ENCODE data around the gene EFCAB6.

Gene EFCAB6

DNA sequence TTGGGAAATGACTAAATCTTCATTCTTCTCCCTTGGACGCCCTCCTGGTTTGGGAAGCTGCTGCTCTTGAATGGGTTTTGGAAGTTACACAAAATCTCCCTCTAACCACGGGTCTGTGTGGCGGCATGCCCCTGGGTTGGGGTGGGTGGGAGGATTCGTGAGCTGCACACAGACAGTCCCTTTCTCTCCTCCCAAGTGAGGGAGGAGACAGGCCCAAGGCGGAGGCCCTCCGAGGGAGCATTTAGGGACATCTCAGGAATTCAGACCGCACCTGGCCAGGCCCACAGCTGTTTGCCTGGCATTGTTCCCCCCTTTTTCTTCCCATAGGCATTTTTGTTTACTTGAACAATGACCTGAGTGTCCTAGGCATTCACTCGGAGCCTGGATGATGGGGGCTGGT lies 306.2 kb downstream of the EFCAB6 start:
- no peak for DNase-seq (ENCODE audit: low read depth, low spot score)

DNA sequence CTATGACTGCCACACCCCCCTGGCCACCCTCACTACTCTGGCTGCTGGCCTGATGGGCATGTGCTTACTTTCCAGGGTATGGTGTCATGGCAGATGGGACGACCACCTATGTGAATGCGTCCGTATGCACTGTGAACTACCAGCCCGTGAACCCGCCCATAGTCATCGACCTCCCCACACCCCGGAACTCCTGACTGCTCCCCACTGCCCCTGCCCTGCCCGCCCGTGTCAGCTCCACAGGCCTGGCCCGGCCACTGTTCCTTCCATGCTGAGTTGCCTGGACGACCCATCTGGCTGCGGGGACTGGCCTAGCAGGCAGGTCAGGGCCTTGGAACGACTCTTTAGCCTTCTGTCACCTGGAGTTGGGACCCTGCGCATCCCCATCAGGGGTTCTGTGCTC lies 306.7 kb downstream of the EFCAB6 start:
- no peak for DNase-seq (ENCODE audit: low read depth, low spot score)

DNA sequence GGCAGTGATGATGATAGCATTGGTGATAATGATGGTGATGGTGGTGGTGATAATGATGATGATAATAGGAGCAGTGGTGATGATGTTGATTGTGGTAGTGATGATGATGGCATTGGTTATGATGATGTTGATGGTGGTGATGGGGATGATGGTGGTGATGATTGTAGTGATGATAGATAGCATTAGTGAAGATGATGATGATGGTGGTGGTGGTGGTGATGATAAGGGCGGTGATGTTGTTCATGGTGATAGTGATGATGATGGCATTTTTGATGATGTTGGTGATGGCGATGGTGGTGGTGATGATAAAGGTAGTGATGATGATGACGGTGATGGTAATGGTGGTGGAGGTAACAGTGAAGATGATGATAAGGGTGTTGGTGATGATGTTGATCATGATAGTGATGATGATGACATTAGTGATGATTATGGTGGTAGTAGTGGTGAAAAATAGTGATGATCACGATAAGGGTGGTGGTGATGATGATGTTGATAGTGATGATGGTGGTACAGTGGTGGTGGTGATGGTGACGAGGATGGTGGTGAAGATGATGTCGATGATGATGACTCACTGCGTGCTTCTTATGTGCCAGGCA lies 307.3 kb downstream of the EFCAB6 start:
- DNase-seq (ENCODE audit: low read depth, low spot score) = no peak

DNA sequence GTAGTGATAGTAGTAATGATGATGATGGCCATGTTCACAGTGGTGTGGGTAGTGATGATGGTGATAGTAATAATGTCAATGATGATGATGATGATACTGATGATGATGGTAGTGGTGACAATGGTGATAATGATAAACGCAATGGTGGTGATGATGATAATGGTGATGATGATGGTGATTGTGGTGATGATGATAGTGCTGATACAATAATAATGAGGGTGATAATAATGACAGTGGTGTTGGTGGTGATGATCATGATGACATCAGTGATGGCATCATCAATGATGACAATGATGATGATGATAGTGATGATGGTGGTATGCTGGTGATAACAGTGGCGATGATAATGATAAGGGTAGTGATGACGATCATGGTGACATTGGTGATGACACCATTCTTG lies 308.0 kb downstream of the EFCAB6 start:
- no peak for DNase-seq (ENCODE audit: low read depth, low spot score)

DNA sequence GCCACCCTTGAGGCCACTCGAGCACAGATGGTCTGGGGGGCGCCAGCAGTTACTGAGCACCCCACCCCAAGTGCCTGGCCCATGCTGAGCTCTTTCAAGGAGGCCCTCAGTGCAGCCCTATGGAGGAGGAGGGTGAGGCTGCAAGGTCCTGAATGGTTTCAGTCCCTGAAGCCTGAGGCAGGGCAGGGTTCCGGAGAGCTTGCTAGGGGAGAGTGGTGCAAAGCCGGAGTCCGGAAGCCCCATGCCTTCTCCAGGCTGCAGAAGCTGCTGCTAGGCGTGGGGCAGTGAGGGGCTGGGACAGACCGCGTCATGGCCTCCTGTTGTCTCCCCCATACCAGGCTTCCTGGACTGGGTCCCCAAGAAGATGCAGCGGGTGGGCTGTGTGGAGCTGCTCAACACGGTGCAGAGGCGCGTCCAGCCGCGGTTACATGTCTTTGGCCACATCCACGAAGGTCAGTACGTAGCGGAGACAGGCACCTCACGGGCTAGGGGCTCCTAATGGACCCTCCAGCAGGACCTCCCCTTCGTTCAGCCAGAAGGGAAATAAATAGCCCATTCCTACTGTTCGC lies 309.7 kb downstream of the EFCAB6 start:
- no peak for DNase-seq (ENCODE audit: low read depth, low spot score)

DNA sequence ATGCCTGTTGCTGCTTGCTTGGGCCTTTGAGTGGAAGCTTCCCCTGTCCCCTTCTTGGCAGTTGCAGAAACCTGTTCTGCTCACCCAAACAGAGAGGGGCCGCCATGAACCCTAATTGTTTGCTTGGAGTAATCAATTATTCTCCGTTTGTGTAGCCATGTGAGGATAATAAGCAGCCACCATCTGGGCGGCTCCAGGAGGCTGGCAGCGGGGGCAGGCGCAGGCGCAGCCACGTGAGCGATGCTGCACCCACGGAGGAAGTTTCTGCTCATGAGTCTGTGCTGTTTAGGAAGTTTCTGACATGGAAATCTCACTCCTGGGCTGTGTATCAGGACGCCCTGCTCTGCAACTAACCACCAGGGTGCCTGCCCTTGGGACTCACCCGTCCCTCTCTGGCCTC lies 310.2 kb downstream of the EFCAB6 start:
- DNase-seq (ENCODE audit: low read depth, low spot score) = no peak

DNA sequence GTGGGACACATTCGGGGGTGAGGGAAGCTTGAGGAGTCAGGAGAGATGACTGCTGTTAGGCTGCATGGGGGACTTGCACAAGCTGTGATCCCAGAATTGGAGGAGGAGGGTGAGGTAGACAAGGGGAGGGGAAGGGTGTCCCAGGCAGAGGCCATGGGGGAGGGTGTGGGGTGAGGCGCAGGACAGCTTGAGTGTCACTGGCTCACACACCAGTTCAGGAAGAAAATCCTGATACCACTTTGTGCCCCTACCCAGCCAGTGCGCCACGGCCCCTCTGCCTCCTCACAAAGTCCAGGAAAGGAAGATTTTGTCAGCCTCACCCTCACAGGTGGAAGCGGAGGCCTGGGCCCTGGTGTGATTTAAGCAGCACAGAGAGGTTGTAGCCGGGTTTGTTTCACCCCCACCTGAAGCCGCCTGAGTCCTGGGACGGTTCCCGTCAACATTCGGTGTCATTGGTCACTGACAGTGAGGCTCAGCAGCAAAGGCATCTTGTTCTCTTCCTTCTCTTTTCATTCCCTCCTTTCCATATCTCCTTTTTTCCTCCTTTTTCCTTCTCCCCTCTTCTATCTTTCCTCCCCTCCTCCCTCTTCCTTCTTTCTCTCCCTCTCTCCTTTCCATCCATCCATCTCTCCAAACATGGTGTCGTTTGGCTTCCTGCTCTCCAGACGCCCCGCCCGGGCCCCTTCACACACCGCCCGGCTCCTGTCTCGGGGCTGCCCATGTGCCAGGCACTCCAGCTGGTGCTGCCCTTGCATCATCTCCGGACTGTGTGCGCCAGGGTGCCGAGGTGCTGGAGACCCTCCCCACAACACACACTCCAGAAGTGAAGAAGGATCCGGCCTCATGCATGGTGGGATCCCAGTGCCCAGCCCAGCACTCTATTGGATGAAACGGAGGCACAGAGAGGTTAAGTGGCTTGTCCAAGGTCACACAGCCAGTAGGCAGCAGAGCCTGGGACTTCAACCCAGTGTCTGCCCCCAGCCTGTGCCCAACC lies 311.0 kb downstream of the EFCAB6 start:
- DNase-seq (ENCODE audit: low read depth, low spot score) = no peak

DNA sequence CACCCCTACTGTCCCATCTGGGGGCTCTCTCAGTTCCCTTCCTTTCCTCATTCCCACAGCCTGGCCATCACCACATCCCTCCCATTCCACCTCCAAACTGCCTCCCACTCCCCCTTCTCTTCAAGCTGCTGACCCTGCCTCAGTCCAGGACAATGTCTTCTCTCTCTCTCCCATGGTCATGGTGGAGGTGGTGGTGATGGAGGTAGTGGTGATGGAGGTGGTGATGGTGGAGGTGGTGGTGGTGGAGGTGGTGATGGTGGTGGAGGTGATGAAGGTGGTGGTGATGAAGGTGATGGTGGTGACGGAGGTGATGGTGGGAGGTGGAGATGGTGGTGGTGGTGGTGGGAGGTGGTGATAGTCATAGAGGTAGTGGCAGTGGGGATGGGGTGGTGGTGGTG lies 313.2 kb downstream of the EFCAB6 start:
- no peak for DNase-seq (ENCODE audit: low read depth, low spot score)

DNA sequence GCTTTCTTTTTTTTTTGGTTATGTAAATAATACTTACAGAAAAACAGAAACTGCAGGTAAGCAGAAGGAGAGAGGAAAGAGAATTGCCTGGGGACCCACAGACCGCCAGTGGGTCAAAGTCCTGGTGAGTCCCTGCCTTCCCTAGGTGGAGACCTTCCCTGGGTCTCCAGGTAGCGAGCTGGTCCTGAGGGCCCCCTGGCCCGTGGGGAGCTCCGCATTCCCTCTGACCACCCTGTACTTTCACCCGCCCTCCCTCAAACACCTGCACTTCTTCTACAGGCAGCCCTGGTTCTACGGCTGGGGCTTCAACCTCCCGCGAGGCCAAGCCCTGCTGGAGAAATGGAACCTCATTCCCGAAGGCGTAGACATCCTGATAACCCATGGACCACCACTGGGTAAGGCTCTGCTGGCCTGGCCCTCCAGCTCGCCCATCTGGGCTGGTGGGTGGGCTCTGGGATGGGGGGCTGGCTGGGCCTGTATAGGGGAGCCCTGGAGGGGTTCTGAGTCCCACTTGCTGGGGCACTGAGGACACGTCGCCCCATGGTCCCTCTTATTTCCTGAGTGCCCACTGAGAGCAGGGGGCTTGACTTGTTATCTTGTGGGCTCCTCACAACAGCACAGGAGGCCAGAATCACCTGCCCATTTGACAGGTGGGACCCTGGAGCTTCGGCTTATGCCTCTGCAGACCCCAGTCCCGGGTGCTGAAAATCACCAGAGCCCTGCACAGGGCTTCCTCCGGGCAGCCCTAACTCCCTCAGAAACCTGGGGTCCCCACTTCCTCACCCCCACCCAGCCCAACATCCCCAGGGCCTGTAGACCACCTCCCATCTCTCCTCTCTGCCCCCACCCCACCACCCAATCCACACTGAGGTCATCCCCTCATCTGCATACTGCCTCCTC lies 313.9 kb downstream of the EFCAB6 start:
- no peak for DNase-seq (ENCODE audit: low read depth, low spot score)

DNA sequence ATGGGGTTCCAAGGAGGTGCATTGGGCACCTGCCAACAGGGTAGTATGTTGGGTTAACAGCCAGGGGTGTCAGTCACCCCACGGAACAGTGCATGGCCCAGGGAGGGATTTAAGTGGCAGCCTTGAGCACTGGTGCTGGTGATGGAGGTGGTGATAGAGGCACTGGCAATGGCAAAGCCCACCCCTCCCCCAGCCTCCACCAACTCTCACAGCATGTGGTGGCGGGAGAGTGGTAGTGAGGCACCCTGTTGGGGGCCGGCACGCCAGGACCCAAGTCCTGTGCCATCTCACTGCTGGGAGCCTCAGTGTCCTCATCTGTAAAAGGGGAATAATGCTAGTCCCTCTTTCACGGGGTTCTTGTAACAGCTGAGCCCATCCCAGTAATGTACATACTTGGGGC lies 318.8 kb downstream of the EFCAB6 start:
- no peak for DNase-seq (ENCODE audit: low read depth, low spot score)

DNA sequence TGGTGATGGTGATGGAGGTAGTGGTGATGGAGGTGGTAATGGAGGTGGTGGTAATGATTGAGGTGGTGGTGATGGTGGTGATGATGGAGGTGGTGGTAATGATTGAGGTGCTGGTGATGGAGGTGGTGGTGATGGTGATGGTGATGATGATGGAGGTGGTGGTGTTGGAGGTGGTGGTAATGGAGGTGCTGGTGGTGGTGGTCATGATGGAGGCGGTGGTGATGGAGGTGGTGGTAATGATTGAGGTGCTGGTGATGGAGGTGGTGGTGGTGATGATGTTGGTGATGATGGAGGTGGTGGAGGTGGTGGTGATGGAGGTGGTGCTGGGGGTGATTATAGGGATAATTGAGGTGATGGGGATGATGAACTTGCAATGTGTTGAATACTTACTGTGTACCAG lies 320.4 kb downstream of the EFCAB6 start:
- DNase-seq (ENCODE audit: low read depth, low spot score) = no peak

DNA sequence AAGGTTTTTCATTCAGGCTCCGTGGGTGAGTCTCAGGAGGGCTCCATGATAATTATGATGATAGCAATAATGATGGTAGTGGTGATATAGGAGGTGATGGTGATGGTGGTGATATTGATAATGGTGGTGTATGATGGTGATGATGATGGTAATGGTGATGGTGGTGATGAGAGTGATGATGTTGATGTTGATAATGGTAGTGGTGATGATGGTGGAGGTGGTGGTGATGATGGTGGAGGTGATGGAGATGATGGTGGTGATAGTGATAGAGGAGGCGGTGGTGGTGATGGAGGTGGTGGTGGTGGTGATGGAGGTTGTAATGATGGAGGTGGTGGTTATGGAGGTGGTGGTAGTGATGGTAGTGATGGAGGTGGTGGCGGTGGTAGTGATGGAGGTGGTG lies 320.9 kb downstream of the EFCAB6 start:
- no peak for DNase-seq (ENCODE audit: low read depth, low spot score)

DNA sequence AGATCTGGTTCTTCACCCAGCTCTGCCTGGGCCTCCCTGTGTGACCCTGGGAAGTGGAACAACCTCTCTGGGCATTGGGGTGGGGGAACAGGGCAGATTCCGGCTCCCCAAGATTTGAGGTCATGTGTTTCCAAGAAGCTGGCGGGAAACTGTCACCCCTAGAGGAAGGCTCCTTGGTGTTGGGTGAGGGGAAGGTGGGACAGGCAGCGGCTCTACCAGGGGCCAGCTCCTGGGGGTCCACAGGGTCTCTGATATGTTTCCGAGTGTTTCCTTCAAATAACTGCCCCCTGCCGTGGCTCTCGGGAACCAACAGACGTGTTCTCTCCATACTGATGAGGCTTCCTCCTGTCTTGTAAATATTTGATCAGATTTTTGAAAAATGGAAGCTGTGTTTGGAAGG lies 321.8 kb downstream of the EFCAB6 start:
- DNase-seq (ENCODE audit: low read depth, low spot score) = no peak

DNA sequence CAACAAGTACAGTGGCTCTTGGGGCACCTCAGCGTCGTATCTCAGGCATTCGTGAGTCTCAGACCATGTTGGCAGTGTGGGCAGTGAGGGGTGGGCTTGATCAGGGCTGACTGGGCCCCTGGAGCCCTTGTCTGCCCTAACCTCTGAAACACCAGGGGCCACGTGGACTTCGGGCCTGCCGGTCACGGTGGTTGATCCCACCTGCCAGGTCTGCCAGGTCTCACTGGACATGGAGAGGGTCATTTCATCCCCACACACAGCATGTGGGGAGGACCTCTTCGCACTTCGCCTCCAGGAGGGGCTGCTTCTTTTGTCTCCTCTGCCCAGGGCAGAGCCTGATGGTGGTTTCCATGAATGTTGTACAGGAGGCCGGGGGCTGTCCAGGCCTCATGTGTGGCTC lies 323.2 kb downstream of the EFCAB6 start:
- DNase-seq (ENCODE audit: low read depth, low spot score) = no peak

DNA sequence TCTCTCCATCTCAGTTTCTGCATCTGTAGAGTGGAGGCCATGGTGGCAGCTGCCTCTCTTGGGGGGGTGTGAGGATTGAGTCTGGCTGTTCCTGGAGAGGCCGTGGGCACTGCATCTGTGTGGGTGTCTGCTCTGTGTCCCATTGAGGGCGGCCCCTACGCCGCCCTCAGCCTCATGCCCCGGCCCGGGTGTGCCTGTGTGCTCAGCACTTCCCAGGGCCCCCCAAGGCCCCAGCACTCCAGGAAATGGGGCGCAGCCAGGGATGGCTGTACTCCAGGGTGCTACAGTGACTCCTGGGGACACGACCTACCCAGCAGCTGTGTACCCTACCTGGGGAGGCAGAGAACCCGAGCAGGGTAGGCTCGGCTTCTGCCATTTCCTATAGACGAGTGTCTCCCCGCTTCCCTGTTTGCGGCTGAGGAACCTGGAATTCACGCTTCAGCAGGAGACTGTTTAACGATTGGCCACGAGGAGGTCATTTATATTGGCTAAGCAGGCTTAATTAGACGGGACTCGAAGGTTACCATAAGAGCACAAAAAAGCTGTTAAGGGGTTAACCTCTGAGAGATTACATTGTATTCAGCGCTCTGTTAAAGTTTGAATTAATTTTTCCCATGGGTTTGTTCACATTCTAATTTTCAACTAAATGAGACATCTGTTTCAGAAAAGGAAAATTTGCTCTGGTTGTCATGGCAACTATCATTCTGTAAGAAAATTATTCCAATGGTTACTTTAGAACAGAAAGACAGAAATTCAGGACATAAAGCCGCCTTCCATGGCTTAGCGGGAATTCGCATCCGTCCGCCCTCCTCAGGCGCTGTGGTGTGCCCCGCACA lies 323.9 kb downstream of the EFCAB6 start:
- DNase-seq (ENCODE audit: low read depth, low spot score) = no peak

DNA sequence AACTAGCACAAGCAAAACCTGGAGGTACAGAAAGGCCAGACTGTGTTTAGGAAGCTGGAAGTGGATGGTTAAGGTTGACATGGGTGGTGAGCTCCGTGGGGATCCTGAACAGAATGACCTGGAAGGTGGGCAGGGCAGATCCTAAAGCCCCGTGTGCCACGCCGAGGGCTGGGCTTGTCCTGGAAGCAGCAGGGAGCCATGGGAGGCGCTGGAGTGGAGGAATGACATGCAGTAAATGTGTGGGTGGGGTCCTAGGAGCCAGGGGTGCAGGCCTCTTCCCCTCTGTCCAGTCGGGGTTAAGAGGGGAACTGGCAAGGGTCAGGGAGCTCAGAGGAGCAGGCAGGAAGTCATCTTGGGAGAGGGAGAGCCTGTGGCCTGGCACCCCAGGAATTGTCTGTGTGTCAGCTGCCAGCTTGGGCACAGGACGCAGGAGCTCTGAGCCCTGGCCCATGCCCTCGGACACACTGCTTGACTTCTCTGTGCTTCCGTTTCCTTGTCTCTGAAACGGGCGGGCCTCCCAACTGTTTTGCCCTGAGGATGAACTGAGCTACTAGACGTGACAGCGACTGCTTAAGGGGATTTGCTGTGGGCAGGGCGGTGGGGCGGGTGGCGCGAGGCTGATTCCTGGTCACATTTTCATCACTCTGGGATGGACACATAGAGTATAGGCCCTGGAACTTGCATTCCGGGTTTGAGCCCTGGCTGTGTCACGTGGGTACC lies 324.6 kb downstream of the EFCAB6 start:
- DNase-seq (ENCODE audit: low read depth, low spot score) = no peak

DNA sequence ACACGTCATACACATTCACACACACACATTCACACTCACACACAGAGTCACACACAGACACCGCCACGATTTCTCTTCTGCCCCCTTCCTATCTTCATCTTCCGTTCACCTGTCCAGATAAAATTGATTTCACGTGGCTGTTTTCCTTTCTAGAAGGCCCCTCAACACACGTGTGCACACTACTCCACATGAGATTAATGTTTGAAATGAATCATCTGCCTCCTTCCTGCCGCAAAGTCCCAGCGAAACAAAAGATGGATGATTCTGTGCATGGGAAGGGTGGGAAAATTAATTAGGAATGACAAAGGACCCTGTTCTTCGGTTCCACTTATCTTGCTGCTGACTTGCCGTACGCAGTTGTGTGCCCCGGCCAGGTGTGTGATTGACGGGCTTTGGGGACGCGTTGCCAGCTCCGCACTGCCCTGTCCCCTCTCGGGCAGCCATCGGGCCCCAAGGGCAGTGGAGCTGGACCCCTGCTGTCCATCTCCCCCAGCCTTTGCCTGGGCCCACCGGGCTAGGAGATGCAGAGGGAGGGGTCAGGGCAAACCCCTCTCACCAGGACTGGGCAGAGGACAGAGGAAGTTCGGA lies 326.5 kb downstream of the EFCAB6 start:
- no peak for DNase-seq (ENCODE audit: low read depth, low spot score)

DNA sequence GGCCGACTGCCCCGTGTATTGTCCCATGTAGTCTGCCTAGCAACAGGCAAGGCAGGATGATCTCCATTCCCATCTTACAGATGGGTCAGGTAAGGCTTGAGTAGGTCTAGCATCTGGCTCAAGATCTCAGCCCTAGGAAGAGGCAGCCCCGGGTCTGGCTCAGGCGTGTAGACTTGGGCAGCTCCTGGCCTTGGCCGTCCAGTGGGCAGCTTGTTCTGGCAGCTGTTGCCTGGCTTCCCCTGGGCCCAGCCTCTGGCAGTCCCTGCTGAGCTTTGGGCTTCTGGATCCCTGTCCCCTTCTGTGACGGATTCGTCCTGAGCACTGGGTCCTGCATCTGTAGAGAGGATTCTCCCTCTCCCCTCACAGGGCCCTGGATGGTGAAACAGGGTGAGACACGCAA lies 327.9 kb downstream of the EFCAB6 start:
- no peak for DNase-seq (ENCODE audit: low read depth, low spot score)

DNA sequence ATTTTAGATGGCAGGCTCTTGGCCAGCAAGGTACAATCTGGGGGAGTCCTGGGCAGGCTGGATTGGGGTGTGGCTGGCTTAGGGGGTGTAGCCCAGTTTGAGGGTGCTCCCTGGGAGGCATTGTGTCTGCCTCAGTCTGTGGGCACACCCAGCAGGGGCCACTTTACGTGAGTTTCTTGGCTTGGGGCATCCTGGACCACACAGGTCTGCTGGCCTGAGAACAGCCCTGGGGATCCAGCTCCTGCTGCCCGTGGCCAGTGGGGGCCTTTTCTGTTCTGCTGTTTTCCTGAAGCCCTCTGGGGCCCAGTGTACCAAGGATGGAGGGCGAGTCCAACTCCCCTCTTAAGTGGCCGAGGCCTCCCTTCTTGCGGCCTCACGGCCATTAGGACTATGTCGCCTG lies 328.4 kb downstream of the EFCAB6 start:
- no peak for DNase-seq (ENCODE audit: low read depth, low spot score)

DNA sequence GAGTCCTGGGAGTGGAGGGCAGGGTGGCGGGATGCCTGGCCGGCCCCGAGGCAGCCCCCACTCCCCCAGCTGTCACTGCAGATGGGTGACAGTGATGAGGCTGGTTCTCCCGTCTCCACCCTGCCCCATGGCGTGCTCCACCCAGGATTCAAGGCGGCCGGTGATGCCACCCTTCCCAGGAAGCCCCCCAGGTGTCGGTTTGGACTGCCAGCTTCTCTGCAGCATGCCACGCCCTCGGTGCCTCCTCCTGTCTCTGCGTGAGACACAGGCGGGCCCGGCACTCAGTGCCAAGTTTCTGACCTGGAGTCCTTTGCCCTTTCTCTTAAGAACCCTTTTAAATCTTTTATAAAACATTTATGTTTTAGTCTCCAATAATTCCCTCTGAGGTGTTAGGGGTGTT lies 328.8 kb downstream of the EFCAB6 start:
- no peak for DNase-seq (ENCODE audit: low read depth, low spot score)

Data from smooth muscle cell of the brain vasculature (primary cell).